ENCODE data around the gene ELK3.
"Not testable (repeated sequence)": the region's sequence is repeated elsewhere in the genome, so short reads cannot be mapped to it uniquely, and the experiment has no call there.

DNA sequence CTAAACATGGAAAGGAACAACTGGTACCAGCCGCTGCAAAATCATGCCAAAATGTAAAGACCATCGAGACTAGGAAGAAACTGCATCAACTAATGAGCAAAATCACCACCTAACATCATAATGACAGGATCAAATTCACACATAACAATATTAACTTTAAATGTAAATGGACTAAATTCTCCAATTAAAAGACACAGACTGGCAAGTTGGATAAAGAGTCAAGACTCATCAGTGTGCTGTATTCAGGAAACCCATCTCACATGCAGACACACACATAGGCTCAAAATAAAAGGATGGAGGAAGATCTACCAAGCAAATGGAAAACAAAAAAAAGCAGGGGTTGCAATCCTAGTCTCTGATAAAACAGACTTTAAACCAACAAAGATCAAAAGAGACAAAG, 123.6 kb downstream of the ELK3 start:
- not testable (repeated sequence) for TF ChIP-seq CTCF, POLR2A (IDR thresholded peaks at IDR 0.05)

Data from adrenal gland (tissue), 5 donors.